ENCODE results near the gene RORC. TPM values are rescaled to one million over a fixed set of nuclear protein-coding genes. Genes with fewer than 3 reads are reported as not detected.

Gene RORC
- polyA plus RNA-seq, 1 of the 3 experiments (the other 2 are of a cell fraction) = not detected

- Histone ChIP-seq H3K4me2 (no peak overlapping the region), H3K4me3 (ENCODE audit: low read depth in 2 of 2, low read length in 1 of 2) (no peak overlapping the region), H4K20me1 (ENCODE audit: insufficient read depth) (no peaks in the 10 kb centered on the region), H3K79me2 (ENCODE audit: insufficient read depth) (no peaks in the 10 kb centered on the region), H3K9me3 (no peaks in the 10 kb centered on the region), H3K36me3 (replicated peaks in 1 of 2; ENCODE audit: control insufficient read depth in 1 of 2, insufficient read depth in 2 of 2, low read length in 1 of 2) (no peaks in the 10 kb centered on the region), H3K9me2 (no peaks in the 10 kb centered on the region), H3K27me3 (ENCODE audit: insufficient read depth) (no peaks in the 10 kb centered on the region; the same call in 1 of the 2 replicates), H3K4me1 (ENCODE audit: control insufficient read depth in 1 of 2, insufficient read depth in 2 of 2, low read depth in 1 of 2, low read length in 1 of 2) (peaks cover 0 to 58% of the 10 kb centered on the region in 2 experiments; a peak in 1 of 4 replicates), H2AFZ (ENCODE audit: low read depth) (no peak overlapping the region), H3K9ac (no peak overlapping the region), H3F3A (replicated peaks; ENCODE audit: insufficient read depth) (no peaks in the 10 kb centered on the region), H3K27ac (ENCODE audit: low read depth in 2 of 2, low read length in 1 of 2) (no peak overlapping the region)
- ChIA-PET CTCF (interaction anchor here (7.8 kb wide), 1 partner anchor 10 kb away, joined by 46 read pairs; no protein-coding TSS in a partner anchor), POLR2A (interaction anchor here (1.1 kb wide), 1 partner anchor 37 kb away, joined by 3 read pairs; no protein-coding TSS in a partner anchor)
- no peak for DNase-seq
- WGBS (ENCODE audit: low lambda C conversion rate) = 74% methylated on average over 16 of the region's 21 CpGs
- no peak for TF ChIP-seq RCOR1 (IDR thresholded peaks at IDR 0.05; ENCODE audit: low read length)
- no peak for TF ChIP-seq MEF2A (IDR thresholded peaks at IDR 0.05; ENCODE audit: borderline replicate concordance, low read depth)
- TF ChIP-seq EZH2phosphoT487 (IDR thresholded peaks at IDR 0.05; ENCODE audit: borderline replicate concordance, low read depth) = no peak
- TF ChIP-seq CHD2 (IDR thresholded peaks at IDR 0.05; ENCODE audit: low read length, partially characterized antibody) = no peak
- no peak for TF ChIP-seq CTCF (IDR thresholded peaks at IDR 0.05)
- TF ChIP-seq ZBTB33 (IDR thresholded peaks at IDR 0.05; ENCODE audit: borderline replicate concordance, low read depth) = no peak
- no peak for TF ChIP-seq FOXM1 (IDR thresholded peaks at IDR 0.05; ENCODE audit: low read depth)
- TF ChIP-seq SMC3 (IDR thresholded peaks at IDR 0.05; ENCODE audit: low read depth, low read length) = no peak
- TF ChIP-seq FOXJ3 (CRISPR knock-in tag; IDR thresholded peaks at IDR 0.05) = no peak
- TF ChIP-seq NFIC (IDR thresholded peaks at IDR 0.05; ENCODE audit: borderline replicate concordance) = no peak
- TF ChIP-seq YY1 (IDR thresholded peaks at IDR 0.05; ENCODE audit: low read depth) = no peak
- TF ChIP-seq JUND (IDR thresholded peaks at IDR 0.05) = no peak
These were observed 5.6 kb downstream of the RORC start for GRCh38 chr1:151825751-151826660.

- ChIA-PET CTCF (interaction anchor here (2.0 to 7.8 kb wide), 2 partner anchors 11 to 91 kb away, joined by 8 to 46 read pairs; no protein-coding TSS in a partner anchor), POLR2A (no interaction called here)
- no peaks in the 10 kb centered on the region for H3K79me2 ChIP-seq (ENCODE audit: insufficient read depth)
- H3K4me2 ChIP-seq = no peak overlapping the region
- H2AFZ ChIP-seq (ENCODE audit: low read depth) = no peak overlapping the region
- no peak for DNase-seq
- H4K20me1 ChIP-seq (ENCODE audit: insufficient read depth) = no peaks in the 10 kb centered on the region
- 69% methylated on average over 7 of the region's 9 CpGs for WGBS (ENCODE audit: low lambda C conversion rate)
- H3K9me3 ChIP-seq = no peaks in the 10 kb centered on the region
- H3K27me3 ChIP-seq (ENCODE audit: insufficient read depth) = no peaks in the 10 kb centered on the region; the same call in 1 of the 2 replicates
- no peaks in the 10 kb centered on the region for H3F3A ChIP-seq (replicated peaks; ENCODE audit: insufficient read depth)
- peaks cover 0 to 61% of the 10 kb centered on the region in 2 experiments; a peak in 2 of 4 replicates for H3K4me1 ChIP-seq (ENCODE audit: control insufficient read depth in 1 of 2, insufficient read depth in 2 of 2, low read depth in 1 of 2, low read length in 1 of 2)
- no peak overlapping the region for H3K4me3 ChIP-seq (ENCODE audit: low read depth in 2 of 2, low read length in 1 of 2)
- H3K27ac ChIP-seq (ENCODE audit: low read depth in 2 of 2, low read length in 1 of 2) = no peak overlapping the region
- H3K9ac ChIP-seq = no peak overlapping the region
- H3K9me2 ChIP-seq = no peaks in the 10 kb centered on the region
- no peaks in the 10 kb centered on the region for H3K36me3 ChIP-seq (replicated peaks in 1 of 2; ENCODE audit: control insufficient read depth in 1 of 2, insufficient read depth in 2 of 2, low read length in 1 of 2)
- no peak for TF ChIP-seq FOXM1 (IDR thresholded peaks at IDR 0.05; ENCODE audit: low read depth)
- no peak for TF ChIP-seq POLR2AphosphoS5 (IDR thresholded peaks at IDR 0.05; ENCODE audit: low read depth, low read length)
- no peak for TF ChIP-seq FOSL2 (IDR thresholded peaks at IDR 0.05; ENCODE audit: borderline replicate concordance, low read depth)
- TF ChIP-seq PBX3 (IDR thresholded peaks at IDR 0.05) = no peak
- no peak for TF ChIP-seq ZBTB33 (IDR thresholded peaks at IDR 0.05; ENCODE audit: borderline replicate concordance, low read depth)
- no peak for TF ChIP-seq SIN3A (IDR thresholded peaks at IDR 0.05; ENCODE audit: borderline replicate concordance, low read depth, low read length)
- TF ChIP-seq RAD21 (IDR thresholded peaks at IDR 0.05; ENCODE audit: low read length) = no peak
- TF ChIP-seq RCOR1 (IDR thresholded peaks at IDR 0.05; ENCODE audit: low read length) = no peak
- TF ChIP-seq JUND (IDR thresholded peaks at IDR 0.05) = no peak
These were observed 6.4 kb downstream of the RORC start for GRCh38 chr1:151825204-151825603.

Data from SK-N-SH (cell line).